ENCODE measurements around the gene DNAJA3.

Gene DNAJA3

GRCh38 chr16:4425378-4426020 is at the start of gene DNAJA3:
TSS of gene DNAJA3 (plus strand) at chr16:4425868. CDS start at chr16:4425882, 14 bp downstream.
- DNase-seq, result peak; percentile 92

GRCh38 chr16:4376126-4376892 is 49.4 kb upstream of the DNAJA3 start:
- no peak for DNase-seq

GRCh38 chr16:4376893-4377572 is 48.6 kb upstream of the DNAJA3 start:
- DNase-seq, result no peak

GRCh38 chr16:4377573-4378154 is 48.0 kb upstream of the DNAJA3 start:
- DNase-seq, result no peak

GRCh38 chr16:4378161-4378666 is 47.5 kb upstream of the DNAJA3 start:
- DNase-seq, result no peak

GRCh38 chr16:4378999-4379690 is 46.5 kb upstream of the DNAJA3 start:
- no peak for DNase-seq

GRCh38 chr16:4380119-4381063 is 45.3 kb upstream of the DNAJA3 start:
- DNase-seq, result no peak

- no peak for DNase-seq
Measured at GRCh38 chr16:4381072-4381934, 44.4 kb upstream of the DNAJA3 start.

GRCh38 chr16:4381935-4382794 is 43.5 kb upstream of the DNAJA3 start:
- no peak for DNase-seq

- no peak for DNase-seq
Measured at GRCh38 chr16:4382795-4383357, 42.8 kb upstream of the DNAJA3 start.

- DNase-seq, result no peak
Measured at GRCh38 chr16:4383591-4384444, 41.9 kb upstream of the DNAJA3 start.

GRCh38 chr16:4384509-4384942 is 41.1 kb upstream of the DNAJA3 start:
- no peak for DNase-seq

- no peak for DNase-seq
Measured at GRCh38 chr16:4385066-4385788, 40.4 kb upstream of the DNAJA3 start.

- no peak for DNase-seq
Measured at GRCh38 chr16:4385789-4386450, 39.7 kb upstream of the DNAJA3 start.

- no peak for DNase-seq
Measured at GRCh38 chr16:4386451-4386805, 39.2 kb upstream of the DNAJA3 start.

- no peak for DNase-seq
Measured at GRCh38 chr16:4386951-4387565, 38.6 kb upstream of the DNAJA3 start.
